Nephron progenitor cell (in vitro differentiated cells): Measurements from ENCODE around the gene ECHS1.

Source experiments
- DNase-seq: peaks from one replicate; pipeline ENCODE4 v3.0.0; 2021
- H3K27ac Mint-ChIP-seq: 2 replicates; pipeline ENCODE4 v1.8.0; 2021; ENCODE audit warnings: mild to moderate bottlenecking, moderate library complexity, mixed read lengths
- H3K27me3 Mint-ChIP-seq: 2 replicates; pipeline ENCODE4 v1.8.0; 2021; ENCODE audit warnings: mild to moderate bottlenecking, low read depth, mixed read lengths; ENCODE audit not compliant: poor library complexity
- H3K36me3 Mint-ChIP-seq: 2 replicates; pipeline ENCODE4 v1.8.0; 2021; ENCODE audit warnings: low read depth, mixed read lengths
- H3K4me1 Mint-ChIP-seq: 2 replicates; pipeline ENCODE4 v1.8.0; 2021; ENCODE audit warnings: mixed read lengths
- H3K4me3 Mint-ChIP-seq: 2 replicates; pipeline ENCODE4 v1.8.0; 2021; ENCODE audit warnings: mild to moderate bottlenecking, moderate library complexity, mixed read lengths
- H3K9me3 Mint-ChIP-seq: 2 replicates; pipeline ENCODE4 v1.8.0; 2021; ENCODE audit warnings: mild to moderate bottlenecking, moderate library complexity, mixed read lengths
- CTCF ChIP-seq: fragments of 200-600 bp; sonication (generic); IDR thresholded peaks from 2 replicates; pipeline ENCODE4 v1.5.0; 2021; ENCODE audit warnings: antibody characterized with exemption

ECHS1 gene

DNA sequence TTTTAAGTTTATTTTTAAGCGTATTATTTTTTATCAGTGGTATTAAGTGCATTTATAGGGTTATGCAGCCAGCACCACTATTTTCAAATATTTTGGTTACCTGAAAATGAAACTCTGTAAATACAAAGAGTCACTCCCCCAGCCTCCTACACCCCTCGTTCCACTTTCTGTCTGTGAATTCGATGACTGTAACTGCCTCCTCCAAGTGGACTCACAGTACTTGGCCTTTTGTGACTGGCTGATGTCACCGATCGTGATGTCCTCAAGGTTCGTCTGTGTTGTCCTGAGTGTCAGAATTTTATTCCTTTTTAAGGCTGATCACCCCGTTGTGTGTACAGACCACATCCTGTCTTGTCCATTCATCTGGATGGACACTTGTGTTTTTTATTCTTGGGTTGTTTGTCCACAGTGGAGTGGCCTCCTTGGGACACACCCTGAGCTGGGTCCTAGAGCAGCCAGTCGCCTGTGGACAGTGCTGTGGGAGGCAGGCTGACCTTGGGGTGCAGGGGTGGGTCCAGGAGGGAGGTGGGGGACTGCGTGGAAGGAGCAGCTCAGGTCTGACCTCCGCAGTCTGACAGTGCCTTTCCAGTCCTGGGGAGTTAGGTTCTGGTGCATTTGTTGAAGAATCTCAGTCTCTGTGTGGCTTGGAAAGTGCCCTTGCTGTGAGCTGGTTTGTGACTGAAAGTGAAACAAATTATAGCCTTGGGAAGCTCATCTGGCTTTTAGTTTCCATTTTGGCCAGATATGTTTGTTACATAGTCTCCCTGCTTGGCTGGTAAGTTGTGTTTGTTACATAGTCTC is 27.7 kb upstream of the ECHS1 start:
- peaks cover 89% of the 10 kb centered on the region for H3K36me3 Mint-ChIP-seq
- DNase-seq: no peak
- H3K9me3 Mint-ChIP-seq: no peaks in the 10 kb centered on the region
- no peak for TF ChIP-seq CTCF
- peaks cover 2% of the 10 kb centered on the region for H3K27me3 Mint-ChIP-seq
- H3K4me3 Mint-ChIP-seq: no peak overlapping the region
- peaks cover 13% of the 10 kb centered on the region for H3K4me1 Mint-ChIP-seq
- peak overlapping the region; percentile 93 for H3K27ac Mint-ChIP-seq

GRCh38 chr10:133399123-133399601 is 26.0 kb upstream of the ECHS1 start:
- Mint-ChIP-seq H3K27me3 (peaks cover 2% of the 10 kb centered on the region), H3K4me3 (no peak overlapping the region)

GRCh38 chr10:133397938-133398337 is 24.8 kb upstream of the ECHS1 start:
- H3K36me3 Mint-ChIP-seq: peaks cover 66% of the 10 kb centered on the region
- peaks cover 2% of the 10 kb centered on the region for H3K27me3 Mint-ChIP-seq
- H3K27ac Mint-ChIP-seq: no peak overlapping the region
- H3K9me3 Mint-ChIP-seq: no peaks in the 10 kb centered on the region
- no peak overlapping the region for H3K4me3 Mint-ChIP-seq
- no peak for TF ChIP-seq CTCF
- peaks cover 26% of the 10 kb centered on the region for H3K4me1 Mint-ChIP-seq
- DNase-seq: no peak

More at GRCh38 chr10:133399123-133399601, 26.0 kb upstream of the ECHS1 start:
- no peak for TF ChIP-seq CTCF
- Mint-ChIP-seq H3K27ac (no peak overlapping the region), H3K4me1 (peaks cover 26% of the 10 kb centered on the region), H3K36me3 (peaks cover 77% of the 10 kb centered on the region), H3K9me3 (no peaks in the 10 kb centered on the region)
- DNase-seq: no peak

- H3K4me3 Mint-ChIP-seq: peak overlapping the region; percentile 97
- H3K4me1 Mint-ChIP-seq: peaks cover 27% of the 10 kb centered on the region
- H3K9me3 Mint-ChIP-seq: no peaks in the 10 kb centered on the region
- H3K27me3 Mint-ChIP-seq: peaks cover 2% of the 10 kb centered on the region
- peaks cover 50% of the 10 kb centered on the region for H3K36me3 Mint-ChIP-seq
- H3K27ac Mint-ChIP-seq: no peak overlapping the region
- no peak for DNase-seq
- no peak for TF ChIP-seq CTCF
Observed at GRCh38 chr10:133396035-133396624, 23.0 kb upstream of the ECHS1 start.

- no peaks in the 10 kb centered on the region for H3K9me3 Mint-ChIP-seq
- no peak for TF ChIP-seq CTCF
- H3K4me3 Mint-ChIP-seq: peak overlapping the region; percentile 97
- H3K27me3 Mint-ChIP-seq: peaks cover 8% of the 10 kb centered on the region
- DNase-seq: no peak
- H3K4me1 Mint-ChIP-seq: peaks cover 31% of the 10 kb centered on the region
- H3K27ac Mint-ChIP-seq: peak overlapping the region; percentile 97
- H3K36me3 Mint-ChIP-seq: peaks cover 40% of the 10 kb centered on the region
Observed at GRCh38 chr10:133394801-133395221, 21.7 kb upstream of the ECHS1 start.
